DMS 273 (cell line): ENCODE data around the gene SLC41A3.
"Not testable (repeated sequence)": the region's sequence is repeated elsewhere in the genome, so short reads cannot be mapped to it uniquely, and the experiment has no call there.

Source experiments
- DNase-seq: peaks from one replicate; lab custom pipeline; 2025; ENCODE audit not compliant: unreplicated experiment; lab: John Stamatoyannopoulos, UW

Gene SLC41A3

GRCh38 chr3:126005951-126006350, 78.0 kb downstream of the SLC41A3 start:
- no peak for DNase-seq

- no peak for DNase-seq
These were observed 79.2 kb downstream of the SLC41A3 start for GRCh38 chr3:126004692-126005091.

GRCh38 chr3:126004217-126004616, 79.7 kb downstream of the SLC41A3 start:
- no peak for DNase-seq

- DNase-seq = peak; percentile 82
These were observed 80.3 kb downstream of the SLC41A3 start for GRCh38 chr3:126003447-126004190.

- DNase-seq = no peak
These were observed 81.7 kb downstream of the SLC41A3 start for GRCh38 chr3:126002189-126002588.

- not testable (repeated sequence) for DNase-seq
These were observed 87.2 kb downstream of the SLC41A3 start for GRCh38 chr3:125996751-125997150.

GRCh38 chr3:125990253-125990970, 93.5 kb downstream of the SLC41A3 start:
- peak; percentile 93 for DNase-seq

- DNase-seq = not testable (repeated sequence)
These were observed 99.0 kb downstream of the SLC41A3 start for GRCh38 chr3:125984951-125985350.

- DNase-seq = not testable (repeated sequence)
These were observed 106.8 kb downstream of the SLC41A3 start for GRCh38 chr3:125977104-125977503.

- DNase-seq = not testable (repeated sequence)
These were observed 107.9 kb downstream of the SLC41A3 start for GRCh38 chr3:125976003-125976390.

- not testable (repeated sequence) for DNase-seq
These were observed 108.5 kb downstream of the SLC41A3 start for GRCh38 chr3:125975245-125976002.

- DNase-seq = peak; percentile 66
These were observed 111.7 kb downstream of the SLC41A3 start for GRCh38 chr3:125971997-125972944.

GRCh38 chr3:125968701-125969592, 115.0 kb downstream of the SLC41A3 start, which contains the start of gene ROPN1B:
TSS of gene ROPN1B (plus strand) at chr3:125969178. CDS start at chr3:125972055, 2,877 bp downstream.
- not testable (repeated sequence) for DNase-seq

GRCh38 chr3:125968121-125968520, 115.8 kb downstream of the SLC41A3 start:
- DNase-seq = not testable (repeated sequence)

- no peak for DNase-seq
These were observed 116.8 kb downstream of the SLC41A3 start for GRCh38 chr3:125967156-125967555.

GRCh38 chr3:125965505-125965904, 118.4 kb downstream of the SLC41A3 start:
- DNase-seq = no peak

GRCh38 chr3:125963834-125964233, 120.1 kb downstream of the SLC41A3 start:
- DNase-seq = not testable (repeated sequence)

GRCh38 chr3:125961289-125961589, 122.7 kb downstream of the SLC41A3 start:
- no peak for DNase-seq

- DNase-seq = no peak
These were observed 123.3 kb downstream of the SLC41A3 start for GRCh38 chr3:125960456-125961288.
